Thyroid gland (tissue), 4 donors: ENCODE measurements around the gene RAD51.

Source experiments
- CTCF ChIP-seq, 6 experiments: fragments of 200-600 bp in 3 of 6; fragments of 450-650 bp in 3 of 6; sonication (generic) in 3 of 6; IDR thresholded peaks; one replicate each; pipeline ENCODE4 v1.5.1; 2016 to 2019; ENCODE audit warnings: antibody characterized with exemption in 6 of 6, mild to moderate bottlenecking in 2 of 6, inconsistent platforms in 1 of 6, moderate library complexity in 1 of 6
- POLR2A ChIP-seq, 2 donors: fragments of 450-650 bp; IDR thresholded peaks; one replicate each; pipeline ENCODE4 v1.6.1; 2017; ENCODE audit warnings: antibody characterized with exemption in 2 of 2, mild to moderate bottlenecking in 2 of 2, moderate library complexity in 1 of 2

GRCh38 chr15:40685376-40685775, 9.6 kb upstream of the RAD51 start:
- TF ChIP-seq CTCF (IDR thresholded peaks at IDR 0.05) (no peak), POLR2A (IDR thresholded peaks at IDR 0.05) (no peak)
